Liver (tissue), 9 donors: Measurements from ENCODE around the gene IGF2BP3. TPM values are rescaled to one million over a fixed set of nuclear protein-coding genes. Genes with fewer than 3 reads are reported as not detected.

Experiments
- DNase-seq: peaks from one replicate; pipeline ENCODE4 v3.0.0-alpha.2; 2017; ENCODE audit warnings: low spot score
- H3K27ac ChIP-seq, 2 donors: one replicate each; pipeline ENCODE4 v1.7.0; 2013; ENCODE audit warnings: inconsistent platforms in 2 of 2, low read length in 2 of 2, control low read depth in 1 of 2, low read depth in 1 of 2, mild to moderate bottlenecking in 1 of 2
- H3K27me3 ChIP-seq, 4 donors: one replicate each; pipeline versions ENCODE4 v1.6.1 to v1.7.0; 2013; ENCODE audit warnings: low read length in 3 of 4, inconsistent platforms in 1 of 4, mild to moderate bottlenecking in 1 of 4, moderate library complexity in 1 of 4; ENCODE audit not compliant: control insufficient read depth in 4 of 4, insufficient read depth in 4 of 4
- H3K36me3 ChIP-seq, 4 donors: one replicate each; pipeline versions ENCODE4 v1.6.1 to v1.7.0; 2013; ENCODE audit warnings: low read length in 3 of 4, mild to moderate bottlenecking in 3 of 4, low read depth in 1 of 4, moderate library complexity in 1 of 4; ENCODE audit not compliant: control insufficient read depth in 4 of 4, insufficient read depth in 3 of 4
- H3K4me1 ChIP-seq, 4 donors: one replicate each; pipeline versions ENCODE4 v1.6.1 to v1.7.0; 2013; ENCODE audit warnings: low read length in 3 of 4, mild to moderate bottlenecking in 3 of 4, moderate library complexity in 1 of 4; ENCODE audit not compliant: control insufficient read depth in 4 of 4, insufficient read depth in 4 of 4
- H3K4me3 ChIP-seq, 3 donors: one replicate each; pipeline versions ENCODE4 v1.6.1 to v1.7.0; 2013; ENCODE audit warnings: low read length in 3 of 3, control low read depth in 1 of 3, low read depth in 1 of 3, mild to moderate bottlenecking in 1 of 3
- H3K9ac ChIP-seq, 2 donors: one replicate each; pipeline ENCODE4 v1.7.0; 2013; ENCODE audit warnings: low read length in 2 of 2, mild to moderate bottlenecking in 2 of 2, moderate library complexity in 2 of 2, control low read depth in 1 of 2, low read depth in 1 of 2
- H3K9me3 ChIP-seq, 4 donors: one replicate each; pipeline versions ENCODE4 v1.6.1 to v1.7.0; 2013; ENCODE audit warnings: low read length in 3 of 4; ENCODE audit not compliant: control insufficient read depth in 4 of 4
- ATF3 ChIP-seq: IDR thresholded peaks from 2 replicates; pipeline ENCODE4 v1.6.1; 2016; ENCODE audit warnings: antibody characterized with exemption
- CTCF ChIP-seq: fragments of 150-350 bp; IDR thresholded peaks from 2 replicates; pipeline ENCODE4 v1.5.1; 2017; ENCODE audit warnings: improper control_type of control experiment, low read depth, low read length; ENCODE audit not compliant: missing input control
- EGR1 ChIP-seq, 2 donors: IDR thresholded peaks; 2 replicates each; pipeline ENCODE4 v1.6.1; 2016 to 2018; ENCODE audit warnings: antibody characterized with exemption in 2 of 2, low read depth in 2 of 2
- FOXA1 ChIP-seq: IDR thresholded peaks from 2 replicates; pipeline ENCODE4 v1.6.1; 2016; ENCODE audit warnings: antibody characterized with exemption
- FOXA2 ChIP-seq: IDR thresholded peaks from 2 replicates; pipeline ENCODE4 v1.6.1; 2016; ENCODE audit warnings: antibody characterized with exemption
- GABPA ChIP-seq, 2 donors: IDR thresholded peaks in 1 of 2; conservative IDR thresholded peaks in 1 of 2; 2 replicates each; pipeline ENCODE4 v1.6.1; 2016; ENCODE audit warnings: antibody characterized with exemption in 2 of 2, mild to moderate bottlenecking in 1 of 2, moderate library complexity in 1 of 2
- HNF4A ChIP-seq, 2 donors: conservative IDR thresholded peaks; 2 replicates each; pipeline ENCODE4 v1.6.1; 2016; ENCODE audit warnings: antibody characterized with exemption in 2 of 2, mild to moderate bottlenecking in 2 of 2
- HNF4G ChIP-seq: IDR thresholded peaks from 2 replicates; pipeline ENCODE4 v1.6.1; 2016; ENCODE audit warnings: antibody characterized with exemption
- MAX ChIP-seq: IDR thresholded peaks from 2 replicates; pipeline ENCODE4 v1.6.1; 2016; ENCODE audit warnings: antibody characterized with exemption
- NR2F2 ChIP-seq: IDR thresholded peaks from 2 replicates; pipeline ENCODE4 v1.6.1; 2016; ENCODE audit warnings: antibody characterized with exemption
- RAD21 ChIP-seq, 2 donors: IDR thresholded peaks; 2 replicates each; pipeline ENCODE4 v1.6.1; 2016; ENCODE audit warnings: antibody characterized with exemption in 2 of 2, mild to moderate bottlenecking in 2 of 2
- REST ChIP-seq: IDR thresholded peaks from 2 replicates; pipeline ENCODE4 v1.6.1; 2016; ENCODE audit warnings: antibody characterized with exemption, mild to moderate bottlenecking
- RXRA ChIP-seq, 2 donors: IDR thresholded peaks; 2 replicates each; pipeline ENCODE4 v1.6.1; 2017 to 2018; ENCODE audit warnings: antibody characterized with exemption in 2 of 2, mild to moderate bottlenecking in 1 of 2
- SP1 ChIP-seq: IDR thresholded peaks from 2 replicates; pipeline ENCODE4 v1.6.1; 2018; ENCODE audit warnings: antibody characterized with exemption, mild to moderate bottlenecking
- TAF1 ChIP-seq: conservative IDR thresholded peaks from 2 replicates; pipeline ENCODE4 v1.6.1; 2016; ENCODE audit warnings: antibody characterized with exemption, mild to moderate bottlenecking
- YY1 ChIP-seq: IDR thresholded peaks from 2 replicates; pipeline ENCODE4 v1.6.1; 2016; ENCODE audit warnings: antibody characterized with exemption, mild to moderate bottlenecking
- WGBS: extraction: QIAGEN DNeasy Blood & Tissue Kit; methylation state at CpG from one replicate; pipeline ENCODE4 v1.1.7; 2013; 5-methylcytosine and 5-hydroxymethylcytosine counted together
- polyA plus RNA-seq, 2 donors: library from polyadenylated mRNA; stranded (reverse) in 1 of 2; unstranded in 1 of 2; fragments of 200-250 nt in 1 of 2; fragments of >200 nt in 1 of 2; fragmentation: Nextera tagmentation in 1 of 2; extraction: Ambion mirVana in 1 of 2; gene quantifications; one replicate each; pipeline versions ENCODE4 v1.2.1 to v1.2.3, GENCODE V29; 2013 to 2015
- total RNA-seq, 2 donors: library from RNA; depleted of rRNA; stranded (reverse); fragments of >200 nt; gene quantifications; one replicate each; pipeline ENCODE4 v1.2.3, GENCODE V29; 2014
- donor health status: healthy.
- donor health status: healthy.
- donor health status: healthy.
- donor health status: healthy.
- donor health status: healthy.

The IGF2BP3 gene
- total and polyA plus RNA-seq, 4 donors = 0.17 to 28.4 (median 0.23) TPM; not detected in 1

GRCh38 chr7:23467806-23468525 lies 2.3 kb downstream of the IGF2BP3 start:
- H3K9ac ChIP-seq = no peak overlapping the region
- H3K27ac ChIP-seq = no peak overlapping the region
- TF ChIP-seq HNF4A (conservative IDR thresholded peaks at IDR 0.05) = no peak
- no peak for TF ChIP-seq RXRA (IDR thresholded peaks at IDR 0.05)
- no peak for TF ChIP-seq EGR1 (IDR thresholded peaks at IDR 0.05; ENCODE audit: low read depth in 2 of 2)
- no peak for TF ChIP-seq MAX
- TF ChIP-seq GABPA (IDR thresholded peaks at IDR 0.05 in 1 of 2, conservative IDR thresholded peaks at IDR 0.05 in 1 of 2) = no peak
- TF ChIP-seq FOXA2 = no peak
- TF ChIP-seq NR2F2 = no peak
- TF ChIP-seq CTCF = no peak
- H3K4me3 ChIP-seq = no peak overlapping the region
- H3K36me3 ChIP-seq = no peaks in the 10 kb centered on the region
- peaks cover 10 to 36% (median 22%) of the 10 kb centered on the region in 4 donors for H3K27me3 ChIP-seq
- WGBS = 12% methylated on average over 32 of the region's 32 CpGs
- DNase-seq = peak; percentile 62
- H3K9me3 ChIP-seq = no peaks in the 10 kb centered on the region
- peaks cover 15 to 28% (median 23%) of the 10 kb centered on the region in 4 donors for H3K4me1 ChIP-seq

- H3K4me1 ChIP-seq = peaks cover 15 to 28% (median 23%) of the 10 kb centered on the region in 4 donors
- DNase-seq = no peak
- no peak overlapping the region for H3K4me3 ChIP-seq
- H3K27me3 ChIP-seq = peaks cover 10 to 30% (median 21%) of the 10 kb centered on the region in 4 donors
- no peaks in the 10 kb centered on the region for H3K36me3 ChIP-seq
- no peak for TF ChIP-seq HNF4G
- no peak for TF ChIP-seq FOXA1
- no peak for TF ChIP-seq RAD21 (IDR thresholded peaks at IDR 0.05)
- no peak for TF ChIP-seq YY1
- no peak overlapping the region for H3K9ac ChIP-seq
- H3K9me3 ChIP-seq = no peaks in the 10 kb centered on the region
- 41% methylated on average over 11 of the region's 11 CpGs for WGBS
- H3K27ac ChIP-seq = no peak overlapping the region
Observed at GRCh38 chr7:23467291-23467805, 2.9 kb downstream of the IGF2BP3 start.

GRCh38 chr7:23462846-23463245 lies 7.4 kb downstream of the IGF2BP3 start:
- Histone ChIP-seq H3K4me3 (no peak overlapping the region), H3K4me1 (peaks cover 0 to 2% (median 0%) of the 10 kb centered on the region in 4 donors), H3K27me3 (peaks cover 9 to 22% (median 13%) of the 10 kb centered on the region in 4 donors), H3K9me3 (no peaks in the 10 kb centered on the region), H3K27ac (no peak overlapping the region), H3K9ac (no peak overlapping the region), H3K36me3 (no peaks in the 10 kb centered on the region)
- WGBS = 38% methylated on average over 2 of the region's 2 CpGs
- no peak for DNase-seq
- TF ChIP-seq TAF1 (no peak), NR2F2 (no peak), HNF4G (no peak), EGR1 (IDR thresholded peaks at IDR 0.05; ENCODE audit: low read depth in 2 of 2) (no peak), ATF3 (no peak), RXRA (IDR thresholded peaks at IDR 0.05) (no peak), CTCF (peak; percentile 33), SP1 (no peak), YY1 (no peak), HNF4A (conservative IDR thresholded peaks at IDR 0.05) (no peak), FOXA2 (no peak), RAD21 (IDR thresholded peaks at IDR 0.05) (peak; percentile 73), GABPA (IDR thresholded peaks at IDR 0.05 in 1 of 2, conservative IDR thresholded peaks at IDR 0.05 in 1 of 2) (no peak), REST (no peak)
